IMR-90 (cell line): ENCODE data around the gene S100A8. TPM values are rescaled to one million over a fixed set of nuclear protein-coding genes. Genes with fewer than 3 reads are reported as not detected.

Source experiments
- ATAC-seq: fragments of 200-7000 bp; cut with Tn5 transposase; 2 replicates; pipeline ENCODE4 v1.9.1; 2020; ENCODE audit warnings: low read depth, mild to moderate bottlenecking, moderate library complexity
- BruUV-seq: library from RNA; stranded (reverse); fragments of 400-500 nt; replicated peaks from 2 replicates; lab custom pipeline; 2021; lab: Mats Ljungman, UMichigan
- CTCF ChIA-PET: fragments of 300-600 bp; formaldehyde crosslinking; extraction: SDS; loops from one replicate; lab custom pipeline; 2021; ENCODE audit warnings: antibody characterized with exemption; lab: Yijun Ruan, JAX
- POLR2A ChIA-PET: fragments of 300-600 bp; sonication (Branson Sonifier 250); formaldehyde crosslinking; loops from one replicate; lab custom pipeline; 2022; ENCODE audit warnings: antibody characterized with exemption; ENCODE audit not compliant: unreplicated experiment; lab: Charles Lee
- DNase-seq: peaks from one replicate; pipeline ENCODE4 v3.0.0; 2013
- H2AFZ ChIP-seq: replicated peaks from 2 replicates; pipeline ENCODE3; 2013; ENCODE audit warnings: low read length, mild to moderate bottlenecking; ENCODE audit not compliant: poor library complexity
- H2AK5ac ChIP-seq: 2 replicates; pipeline ENCODE4 v1.6.1; 2013; ENCODE audit warnings: low read depth, low read length, inconsistent platforms
- H2AK9ac ChIP-seq: replicated peaks from 2 replicates; pipeline ENCODE3; 2013; ENCODE audit warnings: mild to moderate bottlenecking, low read depth, low read length, moderate library complexity; ENCODE audit not compliant: poor library complexity
- H2BK120ac ChIP-seq: 2 replicates; pipeline ENCODE4 v1.6.1; 2013; ENCODE audit warnings: low read depth, low read length, inconsistent platforms
- H2BK15ac ChIP-seq: 3 replicates; pipeline ENCODE4 v1.6.1; 2013; ENCODE audit warnings: low read depth, low read length, inconsistent platforms
- H2BK20ac ChIP-seq: 2 replicates; pipeline ENCODE4 v1.6.1; 2013; ENCODE audit warnings: low read depth, mild to moderate bottlenecking, inconsistent platforms, low read length, moderate library complexity
- H2BK5ac ChIP-seq: 2 replicates; pipeline ENCODE4 v1.6.1; 2013; ENCODE audit warnings: mild to moderate bottlenecking, low read depth, low read length, inconsistent platforms; ENCODE audit not compliant: poor library complexity, severe bottlenecking
- H3K14ac ChIP-seq: replicated peaks from 2 replicates; pipeline ENCODE4 v1.6.1; 2013; ENCODE audit warnings: low read depth, low read length, inconsistent platforms
- H3K18ac ChIP-seq: 2 replicates; pipeline ENCODE4 v1.6.1; 2013; ENCODE audit warnings: low read depth, low read length, control low read depth
- H3K23ac ChIP-seq: 2 replicates; pipeline ENCODE4 v1.6.1; 2013; ENCODE audit warnings: low read depth, low read length, inconsistent platforms
- H3K27ac ChIP-seq: 2 replicates; pipeline ENCODE4 v1.5.1; 2013; ENCODE audit warnings: mild to moderate bottlenecking, control low read depth, low read length; ENCODE audit not compliant: insufficient read depth
- H3K27me3 ChIP-seq: 2 replicates; pipeline ENCODE4 v1.6.1; 2013; ENCODE audit warnings: low read length; ENCODE audit not compliant: control insufficient read depth, insufficient read depth
- H3K36me3 ChIP-seq: 2 replicates; pipeline ENCODE4 v1.6.1; 2013; ENCODE audit warnings: low read length, mixed read lengths; ENCODE audit not compliant: control insufficient read depth, insufficient read depth
- H3K4ac ChIP-seq: 2 replicates; pipeline ENCODE4 v1.6.1; 2013; ENCODE audit warnings: low read depth, low read length, inconsistent platforms
- H3K4me1 ChIP-seq: 2 replicates; pipeline ENCODE4 v1.6.1; 2013; ENCODE audit warnings: low read length, mixed read lengths; ENCODE audit not compliant: control insufficient read depth, insufficient read depth
- H3K4me2 ChIP-seq: 2 replicates; pipeline ENCODE4 v1.6.1; 2013; ENCODE audit warnings: low read depth, mild to moderate bottlenecking, control low read depth, low read length, moderate library complexity
- H3K4me3 ChIP-seq: 2 replicates; pipeline ENCODE4 v1.5.1; 2013; ENCODE audit warnings: low read depth, mild to moderate bottlenecking, control low read depth, low read length, moderate library complexity; ENCODE audit not compliant: insufficient read depth
- H3K56ac ChIP-seq: 2 replicates; pipeline ENCODE4 v1.6.1; 2013; ENCODE audit warnings: low read length, inconsistent platforms; ENCODE audit not compliant: insufficient read depth; ENCODE audit errors: extremely low read depth
- H3K79me1 ChIP-seq, 2 experiments: 2 replicates each; pipeline ENCODE4 v1.6.1; 2013; ENCODE audit warnings: low read length in 2 of 2, inconsistent platforms in 1 of 2, low read depth in 1 of 2
- H3K9ac ChIP-seq: 2 replicates; pipeline ENCODE4 v1.6.1; 2013; ENCODE audit warnings: low read depth, low read length, control low read depth
- H3K9me1 ChIP-seq: 2 replicates; pipeline ENCODE4 v1.6.1; 2013; ENCODE audit warnings: low read length, inconsistent platforms; ENCODE audit not compliant: insufficient read depth
- H3K9me3 ChIP-seq: 2 replicates; pipeline ENCODE4 v1.6.1; 2013; ENCODE audit warnings: low read length; ENCODE audit not compliant: control insufficient read depth, insufficient read depth
- H4K20me1 ChIP-seq: 2 replicates; pipeline ENCODE4 v1.6.1; 2013; ENCODE audit warnings: low read length, inconsistent platforms; ENCODE audit not compliant: insufficient read depth
- H4K5ac ChIP-seq: 2 replicates; pipeline ENCODE4 v1.6.1; 2013; ENCODE audit warnings: mild to moderate bottlenecking, low read depth, low read length, control low read depth
- H4K8ac ChIP-seq, 2 experiments: 2 replicates each; pipeline ENCODE4 v1.6.1; 2013; ENCODE audit warnings: low read depth in 2 of 2, low read length in 2 of 2, control low read depth in 1 of 2, inconsistent platforms in 1 of 2
- H4K91ac ChIP-seq: 2 replicates; pipeline ENCODE4 v1.6.1; 2013; ENCODE audit warnings: low read depth, low read length, inconsistent platforms; ENCODE audit not compliant: insufficient read depth
- BHLHE40 ChIP-seq: fragments of 150-350 bp; IDR thresholded peaks from 2 replicates; pipeline ENCODE4 v1.6.1; 2016; ENCODE audit warnings: mild to moderate bottlenecking, low read depth, low read length
- CEBPB ChIP-seq: IDR thresholded peaks from 2 replicates; pipeline ENCODE4 v1.6.1; 2012; ENCODE audit warnings: low read depth, low read length, improper control_type of control experiment
- CHD1 ChIP-seq: IDR thresholded peaks from 2 replicates; pipeline ENCODE4 v1.6.1; 2012; ENCODE audit warnings: low read depth, low read length, improper control_type of control experiment
- FOS ChIP-seq: fragments of 150-350 bp; IDR thresholded peaks from 2 replicates; pipeline ENCODE4 v1.6.1; 2016; ENCODE audit warnings: low read depth, low read length
- MAFK ChIP-seq: IDR thresholded peaks from 2 replicates; pipeline ENCODE4 v1.6.1; 2012; ENCODE audit warnings: low read depth, low read length, improper control_type of control experiment
- MAZ ChIP-seq: IDR thresholded peaks from 2 replicates; pipeline ENCODE4 v1.6.1; 2012; ENCODE audit warnings: low read depth, mild to moderate bottlenecking, low read length, improper control_type of control experiment, moderate library complexity, borderline replicate concordance
- MXI1 ChIP-seq: IDR thresholded peaks from 2 replicates; pipeline ENCODE4 v1.6.1; 2012; ENCODE audit warnings: low read depth, mild to moderate bottlenecking, low read length, moderate library complexity, borderline replicate concordance
- NFE2L2 ChIP-seq: fragments of 150-350 bp; IDR thresholded peaks from 2 replicates; pipeline ENCODE4 v1.6.1; 2016; ENCODE audit warnings: low read depth, mild to moderate bottlenecking, low read length
- POLR2A ChIP-seq: IDR thresholded peaks from 2 replicates; pipeline ENCODE4 v1.6.1; 2012; ENCODE audit warnings: mild to moderate bottlenecking, low read depth, low read length
- RAD21 ChIP-seq: IDR thresholded peaks from 2 replicates; pipeline ENCODE4 v1.6.1; 2012; ENCODE audit warnings: low read length, improper control_type of control experiment
- RCOR1 ChIP-seq: IDR thresholded peaks from 2 replicates; pipeline ENCODE4 v1.6.1; 2012; ENCODE audit warnings: mild to moderate bottlenecking, low read length, improper control_type of control experiment; ENCODE audit not compliant: insufficient replicate concordance
- RFX5 ChIP-seq: IDR thresholded peaks from 2 replicates; pipeline ENCODE4 v1.8.0; 2012; ENCODE audit warnings: low read depth, mild to moderate bottlenecking, low read length, moderate library complexity
- SMC3 ChIP-seq: fragments of 150-350 bp; IDR thresholded peaks from 2 replicates; pipeline ENCODE4 v1.6.1; 2016; ENCODE audit warnings: low read depth, mild to moderate bottlenecking, antibody characterized with exemption, low read length, moderate library complexity
- WGBS, 2 experiments: methylation state at CpG; one replicate each; pipeline versions ENCODE4 v1.1.5 to v1.1.7; 2013; ENCODE audit warnings: missing lambda C conversion rate in 2 of 2; ENCODE audit not compliant: insufficient read length in 1 of 2; ENCODE audit errors: extremely low coverage in 2 of 2; 5-methylcytosine and 5-hydroxymethylcytosine counted together
- dilution Hi-C: fragments of 300-500 bp; cut with HindIII; formaldehyde crosslinking; loops from one replicate; pipeline ENCODE4 v1.14.3; 2018; ENCODE audit warnings: low sequenced_read_pairs; ENCODE audit not compliant: unreplicated experiment
- in situ Hi-C: fragments of 300-500 bp; cut with MboI; formaldehyde crosslinking; loops from 3 replicates; pipeline ENCODE4 v1.14.3; 2019; ENCODE audit warnings: low sequenced_read_pairs, inconsistent platforms, mixed read lengths
- intact Hi-C: fragments of 100-400 bp; cut with micrococcal nuclease; formaldehyde crosslinking; loops from 2 replicates; pipeline ENCODE4 v1.10.0; 2022
- polyA plus RNA-seq, 3 experiments: library from polyadenylated mRNA; depleted of rRNA; stranded (reverse); fragments of >200 nt; gene quantifications; 2 replicates each; pipeline ENCODE4 v1.2.3, GENCODE V29; 2012; ENCODE audit warnings: low replicate concordance in 1 of 3
- total RNA-seq: library from RNA; depleted of rRNA; stranded (reverse); fragments of >200 nt; gene quantifications from 2 replicates; pipeline ENCODE4 v1.2.3, GENCODE V29; 2012
- TF ChIP-seq, protein P1 (sequence below): fragments of 150-350 bp; IDR thresholded peaks from 2 replicates; pipeline ENCODE4 v1.6.1; 2016; ENCODE audit warnings: low read depth, mild to moderate bottlenecking, low read length, moderate library complexity, borderline replicate concordance
- TF ChIP-seq, protein P2 (sequence below): fragments of 150-350 bp; IDR thresholded peaks from 2 replicates; pipeline ENCODE4 v1.6.1; 2017; ENCODE audit warnings: mild to moderate bottlenecking, antibody characterized with exemption, low read length, low read depth
- TF ChIP-seq, protein P3 (sequence below): conservative IDR thresholded peaks from 2 replicates; pipeline ENCODE4 v1.5.1; 2012; ENCODE audit warnings: mild to moderate bottlenecking, low read depth, low read length, improper control_type of control experiment

Gene S100A8
- total and polyA plus RNA-seq, 2 of the 4 experiments (the other 2 are of a cell fraction): not detected

DNA sequence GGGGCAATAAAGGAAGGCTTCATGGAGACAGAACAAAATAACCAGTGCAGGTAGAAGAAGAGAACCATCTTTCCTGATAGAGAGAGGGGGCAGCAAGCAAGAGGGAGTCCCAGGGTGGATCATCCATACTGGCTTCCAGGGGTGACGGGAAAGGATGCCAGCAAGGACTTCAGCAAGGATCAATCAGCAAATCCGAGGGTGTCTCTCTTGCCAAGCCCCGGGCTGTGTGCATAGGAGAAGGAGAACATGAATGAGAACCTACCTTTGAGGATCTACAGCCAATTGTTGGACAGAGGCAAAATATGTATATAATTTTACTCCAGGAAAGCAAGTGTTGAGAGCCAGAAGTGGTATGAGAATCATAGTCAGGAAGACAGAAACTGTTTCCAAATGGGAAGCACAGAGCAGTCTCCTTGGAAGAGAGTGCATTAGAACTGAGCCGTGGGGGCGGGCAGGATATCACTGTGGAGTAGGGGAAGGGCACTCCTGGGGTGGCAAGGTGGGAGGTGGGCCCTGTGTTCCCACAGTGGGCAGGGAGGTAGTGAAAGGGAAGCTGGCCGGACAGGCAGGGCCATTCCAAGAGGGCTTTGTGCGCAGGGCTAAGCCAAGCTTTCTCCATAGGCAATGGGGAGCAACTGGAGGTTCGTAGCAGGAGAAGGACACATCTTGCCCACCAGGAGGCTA lies 34.3 kb downstream of the S100A8 start:
- ChIA-PET POLR2A (no interaction called here), CTCF (interaction anchor here (1.2 to 3.8 kb wide), 4 partner anchors 16 to 138 kb away, joined by 3 to 41 read pairs (median 6); no protein-coding TSS in a partner anchor)
- H3K18ac ChIP-seq: no peak overlapping the region
- BruUV-seq: no TSS peak
- peaks cover 9% of the 10 kb centered on the region; the same call in 1 of the 2 replicates for H3K27me3 ChIP-seq
- H3K79me1 ChIP-seq: no peaks in the 10 kb centered on the region
- H2BK15ac ChIP-seq: no peak overlapping the region
- H2AK9ac ChIP-seq: no peak overlapping the region
- no peak overlapping the region for H3K4me2 ChIP-seq
- no peak for TF ChIP-seq CEBPB
- TF ChIP-seq, protein P1, sequence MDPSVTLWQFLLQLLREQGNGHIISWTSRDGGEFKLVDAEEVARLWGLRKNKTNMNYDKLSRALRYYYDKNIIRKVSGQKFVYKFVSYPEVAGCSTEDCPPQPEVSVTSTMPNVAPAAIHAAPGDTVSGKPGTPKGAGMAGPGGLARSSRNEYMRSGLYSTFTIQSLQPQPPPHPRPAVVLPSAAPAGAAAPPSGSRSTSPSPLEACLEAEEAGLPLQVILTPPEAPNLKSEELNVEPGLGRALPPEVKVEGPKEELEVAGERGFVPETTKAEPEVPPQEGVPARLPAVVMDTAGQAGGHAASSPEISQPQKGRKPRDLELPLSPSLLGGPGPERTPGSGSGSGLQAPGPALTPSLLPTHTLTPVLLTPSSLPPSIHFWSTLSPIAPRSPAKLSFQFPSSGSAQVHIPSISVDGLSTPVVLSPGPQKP: no peak
- no peak for TF ChIP-seq CHD1
- no peak for TF ChIP-seq MXI1
- TF ChIP-seq NFE2L2: no peak
- no peak for TF ChIP-seq RCOR1
- TF ChIP-seq, protein P2, sequence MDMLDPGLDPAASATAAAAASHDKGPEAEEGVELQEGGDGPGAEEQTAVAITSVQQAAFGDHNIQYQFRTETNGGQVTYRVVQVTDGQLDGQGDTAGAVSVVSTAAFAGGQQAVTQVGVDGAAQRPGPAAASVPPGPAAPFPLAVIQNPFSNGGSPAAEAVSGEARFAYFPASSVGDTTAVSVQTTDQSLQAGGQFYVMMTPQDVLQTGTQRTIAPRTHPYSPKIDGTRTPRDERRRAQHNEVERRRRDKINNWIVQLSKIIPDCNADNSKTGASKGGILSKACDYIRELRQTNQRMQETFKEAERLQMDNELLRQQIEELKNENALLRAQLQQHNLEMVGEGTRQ: no peak
- no peak for TF ChIP-seq BHLHE40
- TF ChIP-seq, protein P3, sequence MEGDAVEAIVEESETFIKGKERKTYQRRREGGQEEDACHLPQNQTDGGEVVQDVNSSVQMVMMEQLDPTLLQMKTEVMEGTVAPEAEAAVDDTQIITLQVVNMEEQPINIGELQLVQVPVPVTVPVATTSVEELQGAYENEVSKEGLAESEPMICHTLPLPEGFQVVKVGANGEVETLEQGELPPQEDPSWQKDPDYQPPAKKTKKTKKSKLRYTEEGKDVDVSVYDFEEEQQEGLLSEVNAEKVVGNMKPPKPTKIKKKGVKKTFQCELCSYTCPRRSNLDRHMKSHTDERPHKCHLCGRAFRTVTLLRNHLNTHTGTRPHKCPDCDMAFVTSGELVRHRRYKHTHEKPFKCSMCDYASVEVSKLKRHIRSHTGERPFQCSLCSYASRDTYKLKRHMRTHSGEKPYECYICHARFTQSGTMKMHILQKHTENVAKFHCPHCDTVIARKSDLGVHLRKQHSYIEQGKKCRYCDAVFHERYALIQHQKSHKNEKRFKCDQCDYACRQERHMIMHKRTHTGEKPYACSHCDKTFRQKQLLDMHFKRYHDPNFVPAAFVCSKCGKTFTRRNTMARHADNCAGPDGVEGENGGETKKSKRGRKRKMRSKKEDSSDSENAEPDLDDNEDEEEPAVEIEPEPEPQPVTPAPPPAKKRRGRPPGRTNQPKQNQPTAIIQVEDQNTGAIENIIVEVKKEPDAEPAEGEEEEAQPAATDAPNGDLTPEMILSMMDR: no peak
- TF ChIP-seq RFX5: no peak
- no peak for TF ChIP-seq SMC3
- TF ChIP-seq MAFK: no peak
- TF ChIP-seq RAD21: no peak
- no peak for TF ChIP-seq MAZ
- no peak for TF ChIP-seq FOS
- no peak for TF ChIP-seq POLR2A
- no peak overlapping the region for H3K23ac ChIP-seq
- H3K9ac ChIP-seq: no peak overlapping the region
- H2BK120ac ChIP-seq: no peak overlapping the region
- H2BK5ac ChIP-seq: no peak overlapping the region
- no peaks in the 10 kb centered on the region for H4K20me1 ChIP-seq
- dilution Hi-C loops: no loop called here
- H3K36me3 ChIP-seq: no peaks in the 10 kb centered on the region
- H2BK20ac ChIP-seq: no peak overlapping the region
- DNase-seq (no peak), ATAC-seq (no peak)
- no peaks in the 10 kb centered on the region for H3K9me3 ChIP-seq
- in situ Hi-C loops: no loop called here
- H3K4me3 ChIP-seq: no peak overlapping the region
- 77% methylated on average over 2 of the region's 8 CpGs; no CpG with 5 or more reads in 1 of the 2 experiments for WGBS, 2 experiments
- H4K8ac ChIP-seq: no peak overlapping the region
- H3K9me1 ChIP-seq: no peaks in the 10 kb centered on the region
- H2AK5ac ChIP-seq: no peak overlapping the region
- no peak overlapping the region for H3K4ac ChIP-seq
- no peak overlapping the region for H2AFZ ChIP-seq
- H3K56ac ChIP-seq: no peak overlapping the region
- no peak overlapping the region for H4K91ac ChIP-seq
- no peak overlapping the region for H4K5ac ChIP-seq
- intact Hi-C loops: no loop called here
- H3K27ac ChIP-seq: no peak overlapping the region
- H3K4me1 ChIP-seq: no peaks in the 10 kb centered on the region
- no peak overlapping the region for H3K14ac ChIP-seq
